ENCODE results near the gene TMOD1. TPM values are rescaled to one million over a fixed set of nuclear protein-coding genes. Genes with fewer than 3 reads are reported as not detected.

Gene TMOD1
- total and polyA plus RNA-seq, 10 of the 15 experiments (the other 5 are each of a cell fraction or from before 2014, with no cell fraction given): 4.0 to 44.1 (median 15.4) TPM

- TF ChIP-seq POLR2AphosphoS5 (IDR thresholded peaks at IDR 0.05; ENCODE audit: low read length) (no peak), ZZZ3 (IDR thresholded peaks at IDR 0.05; ENCODE audit: control insufficient read depth, insufficient read length, low read depth) (no peak), NBN (IDR thresholded peaks at IDR 0.05) (no peak)
- in situ Hi-C loops (cut with MboI): loop anchor here (25.0 kb wide), 1 partner anchor 1233 kb away; the partner anchor contains the start of gene ZNF367
- no peaks in the 10 kb centered on the region for H3K4me1 ChIP-seq (ENCODE audit: control insufficient read depth, insufficient read depth, low read length)
- FAIRE-seq (no peak), ATAC-seq (no peak), DNase-seq (ENCODE audit: low read depth, low spot score) (no peak)
- intact Hi-C loops (cut with micrococcal nuclease; ENCODE audit: unreplicated experiment): no loop called here
- no peaks in the 10 kb centered on the region for H3K9me3 ChIP-seq (replicated peaks; ENCODE audit: control insufficient read depth, insufficient read depth, low read length)
- RAD21 ChIA-PET (ENCODE audit: unreplicated experiment): interaction anchor here (0.6 kb wide), 1 partner anchor 595 kb away, joined by 3 read pairs; no protein-coding TSS in a partner anchor
- no peaks in the 10 kb centered on the region for H3K27me3 ChIP-seq (replicated peaks in 1 of 2; ENCODE audit: control insufficient read depth in 2 of 2, insufficient read depth in 2 of 2, low read length in 1 of 2)
- no peaks in the 10 kb centered on the region for H4K20me1 ChIP-seq (ENCODE audit: control insufficient read depth, insufficient read depth)
- H3K4me3 ChIP-seq: no peak overlapping the region
- H3K36me3 ChIP-seq (ENCODE audit: control insufficient read depth in 2 of 2, insufficient read depth in 2 of 2, low read length in 1 of 2): peaks cover 11 to 24% of the 10 kb centered on the region in 2 experiments
- no peak overlapping the region for H3K4me2 ChIP-seq (ENCODE audit: control insufficient read depth, insufficient read depth)
- peaks cover 8% of the 10 kb centered on the region for H3K79me2 ChIP-seq (ENCODE audit: control insufficient read depth, insufficient read depth, low read length)
- H3K9ac ChIP-seq (ENCODE audit: control insufficient read depth, insufficient read depth, low read length): no peak overlapping the region
- CTCF ChIA-PET: interaction anchor here (0.7 to 2.8 kb wide), 7 partner anchors 12 to 259 kb away, joined by 3 to 8 read pairs (median 5); partner anchors contain the start of genes NCBP1 and TSTD2
- SMC1A ChIA-PET (ENCODE audit: uncharacterized antibody, unreplicated experiment): interaction anchor here (0.8 to 2.1 kb wide), 7 partner anchors 9 to 176 kb away, joined by 3 to 10 read pairs (median 4); partner anchors contain the start of gene TSTD2
- no peak overlapping the region for H2AFZ ChIP-seq (ENCODE audit: control insufficient read depth, low read depth, low read length)
- no peak overlapping the region for H3K27ac ChIP-seq (ENCODE audit: control insufficient read depth, insufficient read depth)
- POLR2A ChIA-PET: interaction anchor here (0.5 to 1.8 kb wide), 3 partner anchors 12 to 266 kb away, joined by 3 to 9 read pairs (median 3); partner anchors contain the start of genes NCBP1 and TSTD2
- BruUV-seq (replicated peaks): no TSS peak
Observed at GRCh38 chr9:97645720-97646119, 144.3 kb downstream of the TMOD1 start.

- ChIA-PET CTCF (interaction anchor here (1.4 kb wide), 1 partner anchor 32 kb away, joined by 3 read pairs; no protein-coding TSS in a partner anchor), POLR2A (no interaction called here), SMC1A (ENCODE audit: uncharacterized antibody, unreplicated experiment) (interaction anchor here (0.9 to 2.7 kb wide), 3 partner anchors 8 to 17 kb away, joined by 3 to 10 read pairs (median 3); no protein-coding TSS in a partner anchor), RAD21 (ENCODE audit: unreplicated experiment) (no interaction called here)
- H3K4me2 ChIP-seq (ENCODE audit: control insufficient read depth, insufficient read depth): no peak overlapping the region
- H3K27ac ChIP-seq (ENCODE audit: control insufficient read depth, insufficient read depth): no peak overlapping the region
- no peaks in the 10 kb centered on the region for H3K9me3 ChIP-seq (replicated peaks; ENCODE audit: control insufficient read depth, insufficient read depth, low read length)
- DNase-seq (ENCODE audit: low read depth, low spot score): no peak
- no peak for ATAC-seq
- no TSS peak for BruUV-seq (replicated peaks)
- no peaks in the 10 kb centered on the region for H4K20me1 ChIP-seq (ENCODE audit: control insufficient read depth, insufficient read depth)
- no peak overlapping the region for H3K4me3 ChIP-seq
- in situ Hi-C loops (cut with MboI) (loop anchor here (25.0 kb wide), 1 partner anchor 1236 kb away; the partner anchor contains the start of gene ZNF367), intact Hi-C loops (cut with micrococcal nuclease; ENCODE audit: unreplicated experiment) (no loop called here)
- no peaks in the 10 kb centered on the region for H3K4me1 ChIP-seq (ENCODE audit: control insufficient read depth, insufficient read depth, low read length)
- H3K27me3 ChIP-seq (replicated peaks in 1 of 2; ENCODE audit: control insufficient read depth in 2 of 2, insufficient read depth in 2 of 2, low read length in 1 of 2): no peaks in the 10 kb centered on the region
- FAIRE-seq: no peak
- no peak overlapping the region for H2AFZ ChIP-seq (ENCODE audit: control insufficient read depth, low read depth, low read length)
- peaks cover 14 to 21% of the 10 kb centered on the region in 2 experiments for H3K36me3 ChIP-seq (ENCODE audit: control insufficient read depth in 2 of 2, insufficient read depth in 2 of 2, low read length in 1 of 2)
- H3K79me2 ChIP-seq (ENCODE audit: control insufficient read depth, insufficient read depth, low read length): no peaks in the 10 kb centered on the region
- WGBS (ENCODE audit: insufficient coverage, insufficient replicate concordance, low lambda C conversion rate, missing lambda C conversion rate): 98% methylated on average over 5 of the region's 5 CpGs
- no peak overlapping the region for H3K9ac ChIP-seq (ENCODE audit: control insufficient read depth, insufficient read depth, low read length)
- TF ChIP-seq ZSCAN29 (IDR thresholded peaks at IDR 0.05) (no peak), CEBPZ (IDR thresholded peaks at IDR 0.05; ENCODE audit: low read depth, low read length) (no peak), SMAD5 (IDR thresholded peaks at IDR 0.05; ENCODE audit: low read depth) (no peak), ZNF217 (IDR thresholded peaks at IDR 0.05) (no peak), CREM (IDR thresholded peaks at IDR 0.05; ENCODE audit: low read depth) (no peak), FOXM1 (IDR thresholded peaks at IDR 0.05; ENCODE audit: low read depth, low read length) (no peak), E2F4 (IDR thresholded peaks at IDR 0.05; ENCODE audit: low read depth, low read length) (no peak), IKZF2 (IDR thresholded peaks at IDR 0.05) (no peak)
Observed at GRCh38 chr9:97647996-97648395, 146.5 kb downstream of the TMOD1 start.
